Activated CD4-positive, alpha-beta T cell treated with anti-CD3 and anti-CD28 coated beads, Interleukin-2, amount 50 U/mL, for 48 hours (primary cell): ENCODE data around the gene TSHR.
"Not testable (repeated sequence)": the region's sequence is repeated elsewhere in the genome, so short reads cannot be mapped to it uniquely, and the experiment has no call there.

ENCODE experiments used
- DNase-seq, 2 experiments: peaks; one replicate each; pipeline ENCODE4 v3.0.0-alpha.2; 2020

Gene TSHR

GRCh38 chr14:81087230-81087629 is 131.8 kb downstream of the TSHR start:
- DNase-seq = no peak

GRCh38 chr14:81091139-81091538 is 135.7 kb downstream of the TSHR start:
- DNase-seq = no peak

DNA sequence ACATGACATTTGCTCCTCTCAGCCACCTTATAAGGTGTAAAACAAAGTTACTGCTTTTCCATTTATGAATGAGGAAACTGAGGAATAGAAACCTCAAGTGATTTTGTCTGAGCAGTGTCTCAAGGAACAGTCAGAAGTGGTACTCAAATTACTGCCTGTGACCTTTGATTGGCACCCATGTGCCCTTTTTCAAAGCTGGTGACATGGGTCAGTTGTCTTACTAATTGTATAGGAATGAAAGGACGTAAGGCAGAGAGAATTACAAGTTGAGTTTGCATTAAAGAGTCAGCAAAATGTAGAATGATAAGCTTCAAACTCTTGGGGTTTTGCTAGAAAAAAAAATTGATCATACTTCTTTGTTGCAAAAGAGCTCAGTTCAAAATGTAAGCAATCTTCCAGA is 136.2 kb downstream of the TSHR start:
- no peak for DNase-seq

DNA sequence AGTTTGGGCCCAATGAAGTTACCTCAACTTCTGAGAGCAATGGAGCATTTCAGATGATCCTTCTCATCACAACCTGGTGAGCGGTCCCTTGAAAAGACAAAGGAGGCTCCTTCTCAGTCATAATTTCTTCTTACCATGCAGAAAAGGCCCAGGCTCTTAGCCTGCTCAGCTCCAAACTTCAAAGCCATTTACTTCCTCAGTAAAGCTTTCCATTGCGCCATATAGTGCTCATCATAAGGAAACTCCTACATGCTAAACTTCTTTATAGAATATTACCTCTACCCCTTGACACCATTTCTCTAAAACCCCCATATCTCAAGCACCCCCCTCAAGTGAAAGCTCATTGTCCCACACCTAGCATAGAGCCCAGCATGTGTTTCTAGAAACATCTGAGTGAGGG is 138.2 kb downstream of the TSHR start:
- no peak for DNase-seq

DNA sequence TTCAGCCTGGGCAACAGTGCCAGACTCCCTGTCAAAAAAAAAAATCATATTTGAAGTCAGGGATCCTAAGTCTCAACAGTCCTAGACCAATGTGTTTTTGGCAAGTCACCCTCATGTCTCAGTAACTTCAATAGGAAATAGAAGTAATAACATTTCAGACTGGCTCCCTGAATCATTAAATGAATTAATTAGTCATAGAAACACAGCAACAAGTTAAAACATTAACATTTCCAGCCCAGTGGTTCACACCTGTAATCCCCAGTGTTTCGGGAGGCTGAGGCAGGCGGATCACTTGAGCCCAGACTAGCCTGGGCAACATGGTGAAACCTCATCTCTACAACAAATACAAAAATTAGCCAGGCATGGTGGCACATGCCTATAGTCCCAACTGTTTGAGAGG is 140.1 kb downstream of the TSHR start:
- no peak for DNase-seq

GRCh38 chr14:81096656-81097055 is 141.2 kb downstream of the TSHR start:
- DNase-seq = no peak

GRCh38 chr14:81102217-81102616 is 146.8 kb downstream of the TSHR start:
- no peak for DNase-seq

DNA sequence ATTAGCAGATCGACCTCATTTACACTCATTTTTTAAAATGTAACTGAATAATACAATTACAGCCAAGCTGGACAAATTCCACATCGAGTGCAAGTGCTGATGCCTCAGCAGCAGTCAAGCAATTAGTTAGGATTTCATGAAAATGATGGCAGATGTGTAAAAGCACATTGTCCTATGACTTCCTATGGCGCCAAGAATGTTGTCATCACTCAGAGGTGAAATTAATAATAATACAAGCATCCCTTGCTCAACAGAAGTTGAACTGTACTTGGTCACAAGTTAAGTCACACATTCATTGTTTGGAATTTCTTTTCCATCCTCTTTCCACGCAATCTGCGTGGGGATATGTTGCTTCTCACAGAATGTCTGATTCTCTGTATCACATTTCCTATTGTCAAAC is 148.0 kb downstream of the TSHR start:
- DNase-seq = no peak

DNA sequence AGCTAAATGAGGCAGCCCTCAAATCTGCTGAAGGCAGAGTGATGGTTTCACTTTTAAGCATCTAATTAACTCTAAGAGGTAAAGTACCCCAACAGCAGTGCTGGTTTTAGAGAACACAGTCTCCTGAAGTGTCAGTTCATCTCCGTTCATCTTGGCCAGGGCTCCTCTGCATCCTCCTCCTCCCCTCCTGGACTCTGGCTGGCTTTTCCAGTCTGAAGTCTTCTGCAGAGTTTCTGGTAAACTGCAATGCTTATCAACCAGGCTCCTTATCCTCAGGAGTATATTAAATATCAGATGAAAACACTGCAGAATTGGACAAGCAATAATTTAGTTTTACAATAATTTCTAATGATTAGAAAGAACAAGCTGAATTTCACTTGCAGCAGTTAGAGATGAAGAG is 150.0 kb downstream of the TSHR start:
- DNase-seq = no peak

DNA sequence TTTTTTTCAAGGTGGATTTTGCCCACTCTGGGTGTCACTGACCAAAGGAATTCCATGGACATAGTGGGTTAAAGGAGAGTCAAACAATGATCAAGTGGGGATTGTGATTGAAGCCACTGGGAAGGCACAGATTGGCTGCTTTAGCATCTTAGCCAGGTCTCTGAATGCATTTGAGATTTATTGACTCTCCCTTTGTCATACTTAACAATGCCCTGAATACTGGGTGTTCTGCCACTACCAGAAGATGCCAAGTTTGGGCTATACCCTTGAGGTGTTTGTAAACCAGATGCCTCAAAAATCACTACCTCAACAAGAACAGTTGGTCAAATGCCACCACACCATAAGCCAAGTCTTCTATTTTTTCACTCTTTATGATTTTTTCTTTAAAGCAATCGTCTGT is 150.5 kb downstream of the TSHR start:
- DNase-seq = no peak

- DNase-seq = no peak
Observed at GRCh38 chr14:81110186-81110585, 154.8 kb downstream of the TSHR start.

DNA sequence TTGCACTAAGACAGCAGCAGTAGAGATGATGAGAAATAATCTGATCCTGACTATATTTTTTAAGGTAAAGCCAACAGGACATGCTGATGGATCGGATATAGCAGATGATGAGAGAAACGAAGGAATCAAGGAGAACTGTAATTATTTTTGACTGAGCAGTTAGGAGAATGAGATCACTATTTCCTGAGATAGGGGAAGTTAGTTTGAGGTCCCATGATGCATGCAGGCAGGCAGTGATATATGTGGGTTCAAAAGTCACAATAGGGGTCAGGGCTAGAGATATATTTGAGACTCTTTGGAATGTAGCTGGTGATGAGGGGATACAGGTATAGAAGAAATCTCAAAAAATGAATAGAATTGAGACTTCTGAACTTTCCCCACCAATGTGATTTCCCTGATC is 157.8 kb downstream of the TSHR start:
- no peak for DNase-seq

GRCh38 chr14:81113945-81114820 is 158.8 kb downstream of the TSHR start:
- DNase-seq = not testable (repeated sequence)

DNA sequence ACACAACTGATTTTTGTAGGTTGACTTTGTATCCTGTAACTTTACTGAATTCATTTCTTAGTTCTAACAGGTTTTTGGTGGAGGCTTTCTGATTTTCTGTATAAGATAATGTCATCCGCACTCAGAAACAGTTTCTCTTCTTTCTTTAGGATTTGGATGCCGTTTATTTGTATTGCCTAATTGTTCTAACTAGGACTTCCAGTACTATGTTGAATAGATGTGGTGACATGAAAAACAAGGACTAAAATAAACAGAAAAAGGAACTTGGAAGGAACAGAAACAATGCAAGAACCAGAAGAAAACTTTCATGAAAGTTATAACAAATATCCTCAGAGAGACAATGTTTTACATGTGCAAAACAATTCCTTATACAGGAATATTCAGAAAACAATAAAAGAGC is 165.1 kb downstream of the TSHR start:
- DNase-seq = no peak

- no peak for DNase-seq
Observed at GRCh38 chr14:81122326-81122725, 166.9 kb downstream of the TSHR start.

DNA sequence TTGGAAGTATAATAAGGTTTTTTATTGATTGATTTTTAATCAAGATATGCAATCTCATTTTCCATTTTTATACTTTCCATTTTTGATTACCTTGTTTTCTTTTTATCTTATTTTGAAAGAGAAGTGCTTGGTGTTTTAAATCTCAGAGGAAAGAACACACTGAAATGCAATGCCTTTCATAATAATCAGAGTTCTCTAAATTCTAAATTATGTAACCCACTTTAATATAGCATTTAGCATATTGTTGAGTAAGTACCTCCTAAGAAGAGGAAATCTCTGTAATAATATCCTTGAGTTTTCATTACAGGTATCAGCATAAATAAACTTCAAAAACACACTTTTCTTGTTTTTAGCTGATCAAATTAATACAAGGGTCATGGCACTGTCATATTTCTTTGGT is 168.4 kb downstream of the TSHR start:
- DNase-seq = no peak

GRCh38 chr14:81125536-81125935 is 170.1 kb downstream of the TSHR start:
- no peak for DNase-seq

DNA sequence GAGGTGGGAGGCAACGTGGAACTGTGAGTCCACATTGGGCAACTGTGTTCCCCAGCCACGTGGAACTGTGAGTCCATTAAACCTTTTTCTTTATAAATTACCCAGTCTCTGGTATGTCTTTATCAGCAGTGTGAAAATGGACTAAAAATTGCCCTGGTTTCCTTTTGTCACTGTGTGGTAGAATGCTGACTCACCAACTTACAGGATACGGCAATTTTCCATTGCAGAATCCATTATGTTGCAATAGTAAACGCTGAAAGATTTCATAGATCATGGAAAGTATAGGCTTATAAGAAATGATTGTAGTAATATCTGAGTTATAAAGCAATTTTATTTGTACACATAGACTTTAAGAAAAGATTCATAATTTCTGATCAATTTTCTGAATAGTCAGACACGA is 172.4 kb downstream of the TSHR start:
- no peak for DNase-seq

GRCh38 chr14:81129242-81129641 is 173.8 kb downstream of the TSHR start:
- no peak for DNase-seq

DNA sequence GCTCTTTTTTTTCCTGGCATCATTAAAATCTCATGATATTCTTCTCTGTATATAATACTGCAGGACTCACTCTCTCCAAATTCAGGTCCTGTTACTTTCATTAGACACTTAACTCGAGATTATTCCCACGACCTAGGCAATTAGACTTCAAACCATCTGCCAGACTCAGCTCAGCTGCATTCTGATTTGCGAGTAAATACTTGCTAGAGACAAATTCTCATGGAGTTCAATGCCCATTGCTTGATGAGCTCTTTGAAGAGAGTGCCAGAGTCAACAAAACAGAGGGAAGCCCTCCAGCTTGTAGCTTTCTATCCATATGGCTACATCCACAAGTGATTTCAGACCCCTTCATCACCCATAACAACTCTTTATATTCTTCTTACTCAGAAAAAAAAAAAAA is 177.0 kb downstream of the TSHR start:
- no peak for DNase-seq

DNA sequence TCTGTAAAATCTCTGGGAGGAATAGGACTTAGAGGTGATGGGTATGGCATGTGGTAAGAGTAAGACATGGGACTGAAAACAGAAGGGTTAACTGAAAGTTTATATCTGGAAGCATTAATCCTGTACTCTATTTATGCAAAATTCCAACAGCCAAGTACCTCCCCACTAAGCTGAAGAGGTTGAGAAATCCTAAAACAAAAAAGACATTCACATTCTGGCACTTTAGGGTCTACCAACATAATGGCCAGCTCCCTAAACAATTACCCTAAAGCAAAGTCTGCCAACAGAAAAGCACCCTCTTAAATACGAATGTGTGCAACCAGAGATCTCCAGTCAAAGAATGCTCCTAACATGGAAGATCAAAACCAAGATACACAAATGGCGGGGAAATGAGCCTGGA is 178.0 kb downstream of the TSHR start:
- DNase-seq = no peak

DNA sequence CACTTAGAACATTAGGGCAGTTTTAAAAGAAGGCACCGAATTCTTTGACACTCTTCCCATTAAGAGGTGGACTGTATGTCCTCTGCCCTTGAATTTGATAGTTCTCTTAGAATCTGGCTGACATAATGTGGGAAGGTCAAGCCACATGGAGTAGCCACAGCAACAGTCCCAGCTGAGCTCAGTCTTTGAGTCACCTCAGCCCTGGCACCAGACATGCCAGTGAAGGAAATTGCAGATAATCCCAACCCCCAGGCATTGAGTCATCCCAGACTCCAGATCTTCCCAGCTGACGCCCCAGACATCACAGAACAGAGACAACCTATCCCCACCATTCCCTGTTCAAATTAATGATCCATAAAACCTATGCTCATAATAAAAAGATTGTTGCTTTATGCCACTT is 181.9 kb downstream of the TSHR start:
- no peak for DNase-seq

GRCh38 chr14:81138429-81138828 is 183.0 kb downstream of the TSHR start:
- DNase-seq = no peak

DNA sequence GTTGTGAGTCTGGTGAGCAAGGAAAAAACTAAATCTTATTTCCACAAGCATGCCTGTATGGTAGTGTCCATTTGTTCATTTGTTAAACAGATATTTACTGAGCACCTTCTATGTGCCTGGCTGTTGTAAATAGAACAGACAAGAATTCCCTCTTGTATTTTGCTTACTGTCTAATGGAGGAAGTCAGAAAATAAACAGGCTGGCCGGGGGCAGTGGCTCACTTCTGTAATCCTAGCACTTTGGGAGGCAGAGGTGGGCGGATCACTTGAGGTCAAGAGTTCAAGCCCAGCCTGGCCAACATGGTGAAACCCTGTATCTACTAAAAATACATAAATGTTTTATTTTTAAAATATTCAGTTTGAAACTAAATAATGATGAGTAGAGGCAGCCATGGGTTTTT is 186.0 kb downstream of the TSHR start:
- no peak for DNase-seq

DNA sequence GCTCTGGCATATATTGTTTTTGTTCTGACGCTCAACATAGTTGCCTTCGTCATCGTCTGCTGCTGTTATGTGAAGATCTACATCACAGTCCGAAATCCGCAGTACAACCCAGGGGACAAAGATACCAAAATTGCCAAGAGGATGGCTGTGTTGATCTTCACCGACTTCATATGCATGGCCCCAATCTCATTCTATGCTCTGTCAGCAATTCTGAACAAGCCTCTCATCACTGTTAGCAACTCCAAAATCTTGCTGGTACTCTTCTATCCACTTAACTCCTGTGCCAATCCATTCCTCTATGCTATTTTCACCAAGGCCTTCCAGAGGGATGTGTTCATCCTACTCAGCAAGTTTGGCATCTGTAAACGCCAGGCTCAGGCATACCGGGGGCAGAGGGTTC is 188.4 kb downstream of the TSHR start:
- DNase-seq = no peak
